GM11168 (cell line): Measurements from ENCODE around the gene LRRC23.

Experiments
- in situ Hi-C: fragments of 300-500 bp; cut with MboI; formaldehyde crosslinking; loops from one replicate; pipeline ENCODE4 v1.12.0; 2022; ENCODE audit warnings: low sequenced_read_pairs; ENCODE audit not compliant: unreplicated experiment

LRRC23 gene

GRCh38 chr12:6923851-6924250 is 19.2 kb downstream of the LRRC23 start:
- in situ Hi-C loops, result no loop called here

- in situ Hi-C loops, result no loop called here
Measured at GRCh38 chr12:6925239-6925539, 20.6 kb downstream of the LRRC23 start.

- in situ Hi-C loops, result no loop called here
Measured at GRCh38 chr12:6925540-6926279, 21.1 kb downstream of the LRRC23 start.

GRCh38 chr12:6927379-6928021 is 22.9 kb downstream of the LRRC23 start, which contains the start of gene ATN1:
ATN1 (plus strand) TSS chr12:6927959; CDS start chr12:6934002, 6,043 bp downstream.
- in situ Hi-C loops, result no loop called here

- in situ Hi-C loops, result no loop called here
Measured at GRCh38 chr12:6928022-6928702, 23.5 kb downstream of the LRRC23 start.

- in situ Hi-C loops, result no loop called here
Measured at GRCh38 chr12:6928703-6929407, 24.2 kb downstream of the LRRC23 start.

- in situ Hi-C loops, result no loop called here
Measured at GRCh38 chr12:6929466-6930452, 25.1 kb downstream of the LRRC23 start.

- in situ Hi-C loops, result no loop called here
Measured at GRCh38 chr12:6932766-6933165, 28.1 kb downstream of the LRRC23 start.

- in situ Hi-C loops, result no loop called here
Measured at GRCh38 chr12:6934110-6934509, 29.5 kb downstream of the LRRC23 start.

GRCh38 chr12:6935371-6936193 is 31.0 kb downstream of the LRRC23 start:
- in situ Hi-C loops, result no loop called here

GRCh38 chr12:6936194-6936635 is 31.6 kb downstream of the LRRC23 start:
- in situ Hi-C loops, result no loop called here

- in situ Hi-C loops, result no loop called here
Measured at GRCh38 chr12:6936636-6937480, 32.2 kb downstream of the LRRC23 start.

- in situ Hi-C loops, result no loop called here
Measured at GRCh38 chr12:6937481-6938352, 33.1 kb downstream of the LRRC23 start.

- in situ Hi-C loops, result no loop called here
Measured at GRCh38 chr12:6938353-6939190, 34.0 kb downstream of the LRRC23 start.

GRCh38 chr12:6939191-6939540 is 34.5 kb downstream of the LRRC23 start:
- in situ Hi-C loops, result no loop called here

- in situ Hi-C loops, result no loop called here
Measured at GRCh38 chr12:6941267-6941666, 36.6 kb downstream of the LRRC23 start.
